GM18858 (cell line): ENCODE data around the gene PLEKHB1.

Experiments
- ATAC-seq: cut with Tn5 transposase; IDR thresholded peaks from one replicate; pipeline ENCODE4 v1.9.1; 2021; ENCODE audit not compliant: unreplicated experiment

The PLEKHB1 gene, protein sequence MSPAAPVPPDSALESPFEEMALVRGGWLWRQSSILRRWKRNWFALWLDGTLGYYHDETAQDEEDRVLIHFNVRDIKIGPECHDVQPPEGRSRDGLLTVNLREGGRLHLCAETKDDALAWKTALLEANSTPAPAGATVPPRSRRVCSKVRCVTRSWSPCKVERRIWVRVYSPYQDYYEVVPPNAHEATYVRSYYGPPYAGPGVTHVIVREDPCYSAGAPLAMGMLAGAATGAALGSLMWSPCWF

DNA sequence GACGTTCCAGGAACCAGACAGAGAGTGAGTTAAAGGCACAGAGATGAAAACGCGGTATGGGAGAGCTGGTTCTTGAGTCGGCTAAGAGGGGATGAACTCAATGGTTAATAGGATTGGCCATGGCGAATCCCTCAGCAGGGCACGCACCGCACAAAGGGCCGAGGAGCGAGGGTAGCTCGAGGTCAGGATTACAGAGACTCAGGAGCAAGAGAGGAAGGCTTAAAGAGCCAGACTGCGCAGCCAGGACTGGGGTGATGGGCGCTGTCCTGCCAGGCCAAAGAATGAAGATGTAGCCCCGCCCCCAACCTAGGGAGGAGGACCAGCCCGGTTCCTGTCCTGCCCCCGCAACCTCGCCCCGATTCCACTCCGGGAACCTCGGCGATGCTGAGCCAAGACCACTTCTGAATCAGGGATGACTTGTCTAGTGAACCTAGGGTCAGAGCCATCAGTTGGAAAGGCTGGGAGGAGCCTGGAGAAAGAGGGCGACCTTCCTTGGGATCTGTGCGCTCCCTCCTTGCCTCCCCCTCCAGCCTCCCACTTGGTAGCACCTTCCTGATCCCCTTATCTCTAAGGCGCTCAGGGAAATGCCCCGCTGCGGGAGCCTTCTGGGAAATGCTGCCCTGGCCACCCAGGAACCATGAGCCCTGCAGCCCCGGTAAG, at the start of gene PLEKHB1:
Gene PLEKHB1, plus strand, starts transcription at position 610 of the 660 bp plus-strand sequence. Its CDS starts 28 bp downstream, at position 638.
- ATAC-seq = no peak

DNA sequence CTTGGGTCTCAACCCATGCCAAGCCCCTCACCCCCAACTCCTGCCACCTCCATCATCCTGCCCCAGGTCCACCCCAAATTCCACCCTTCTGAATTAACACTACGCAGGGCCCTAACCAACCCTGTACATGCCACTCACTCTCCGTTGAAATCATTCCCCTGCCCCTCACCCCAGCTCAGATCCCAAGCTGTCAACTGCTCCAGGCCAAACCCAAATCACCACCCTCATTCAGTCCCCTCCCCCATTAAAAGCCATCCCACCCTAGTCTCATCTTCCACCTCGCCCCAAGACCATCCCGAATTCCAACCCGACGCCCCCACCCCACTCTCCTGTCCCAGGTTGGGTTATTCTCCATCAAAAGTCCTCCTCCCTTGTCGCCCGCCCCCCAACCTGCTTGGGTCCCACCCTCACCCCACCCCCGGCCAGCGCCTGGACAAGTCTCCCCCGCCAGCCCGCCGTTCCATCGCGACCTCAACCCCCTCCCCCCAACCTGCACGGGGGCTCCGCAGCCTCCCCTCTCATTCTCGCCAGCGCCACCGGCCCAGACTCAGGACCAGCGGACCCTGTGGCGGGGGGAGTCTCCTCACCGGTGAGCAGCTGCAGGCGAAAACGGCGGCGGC, 48.9 kb upstream of the PLEKHB1 start:
- no peak for ATAC-seq

DNA sequence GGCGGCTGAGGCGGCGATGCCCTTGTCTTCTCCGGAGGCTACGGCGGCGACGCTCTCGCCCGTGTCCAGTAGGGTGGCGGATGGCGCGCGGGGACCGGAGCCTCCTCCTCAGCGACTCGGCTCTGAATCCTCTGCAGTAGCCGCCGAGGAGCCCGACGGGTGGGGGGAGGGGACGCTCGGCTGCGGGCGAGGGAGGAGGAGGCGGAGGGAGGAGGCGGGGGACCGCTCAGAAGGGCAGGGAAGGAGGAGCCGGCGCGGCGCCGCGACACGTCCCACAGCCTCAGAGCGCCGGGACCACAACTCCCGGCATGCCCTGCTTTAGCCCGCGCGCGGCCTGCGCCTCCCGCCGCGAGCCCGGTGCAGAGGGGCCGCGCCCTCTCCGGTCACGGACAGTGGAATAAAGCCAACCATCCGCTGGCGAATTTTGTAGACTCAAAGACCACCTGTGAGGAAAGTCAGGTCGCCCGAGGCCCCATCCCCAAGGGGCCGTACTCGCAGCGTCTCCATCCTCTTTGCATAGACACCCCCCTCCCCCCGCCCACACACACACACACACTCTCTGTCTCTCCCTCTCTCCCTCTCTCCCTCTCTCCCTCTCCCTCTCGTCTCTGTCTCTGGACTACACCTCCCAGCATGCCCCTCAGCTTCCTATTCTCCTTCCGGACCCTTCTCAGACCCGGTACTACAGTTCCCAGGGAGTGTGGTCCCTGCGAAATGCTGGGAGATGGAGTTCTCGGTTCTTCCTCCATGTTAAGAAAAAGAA, 48.2 kb upstream of the PLEKHB1 start, which contains the start of gene FAM168A:
Gene FAM168A, minus strand, starts transcription at position 157 of the 763 bp plus-strand sequence. CDS start 129,638 bp downstream, outside the sequence.
- peak; percentile 75 for ATAC-seq

DNA sequence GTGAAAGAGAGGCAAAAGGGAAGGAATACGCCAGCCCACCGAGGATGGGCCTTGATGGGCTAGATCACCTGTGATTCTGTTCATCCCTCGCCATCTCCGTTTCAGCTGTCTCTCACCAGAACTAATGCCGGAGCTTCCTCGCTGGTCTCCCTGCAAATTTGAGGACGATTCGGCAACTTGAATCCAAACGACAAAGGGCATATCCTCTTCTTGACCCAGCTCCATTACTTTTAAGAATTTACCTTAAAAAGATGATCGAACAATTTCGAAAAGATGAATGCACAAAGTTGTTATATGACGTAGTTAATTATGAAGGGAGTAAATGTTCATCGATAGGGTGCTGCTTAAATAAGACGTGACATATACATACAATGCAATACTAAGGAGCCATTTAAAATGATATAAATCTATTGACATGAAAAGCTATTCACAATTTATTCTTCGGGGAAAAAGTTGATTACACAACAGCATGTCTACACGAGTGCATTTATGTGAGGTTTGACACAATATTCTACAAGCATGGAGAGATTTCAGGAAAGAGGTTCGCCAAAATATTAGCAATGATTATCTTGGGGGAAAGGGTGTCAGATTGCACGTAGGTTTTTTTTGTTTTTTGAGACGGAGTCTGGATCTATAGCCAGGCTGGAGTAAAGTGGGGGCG, 47.5 kb upstream of the PLEKHB1 start:
- peak; percentile 5 for ATAC-seq

DNA sequence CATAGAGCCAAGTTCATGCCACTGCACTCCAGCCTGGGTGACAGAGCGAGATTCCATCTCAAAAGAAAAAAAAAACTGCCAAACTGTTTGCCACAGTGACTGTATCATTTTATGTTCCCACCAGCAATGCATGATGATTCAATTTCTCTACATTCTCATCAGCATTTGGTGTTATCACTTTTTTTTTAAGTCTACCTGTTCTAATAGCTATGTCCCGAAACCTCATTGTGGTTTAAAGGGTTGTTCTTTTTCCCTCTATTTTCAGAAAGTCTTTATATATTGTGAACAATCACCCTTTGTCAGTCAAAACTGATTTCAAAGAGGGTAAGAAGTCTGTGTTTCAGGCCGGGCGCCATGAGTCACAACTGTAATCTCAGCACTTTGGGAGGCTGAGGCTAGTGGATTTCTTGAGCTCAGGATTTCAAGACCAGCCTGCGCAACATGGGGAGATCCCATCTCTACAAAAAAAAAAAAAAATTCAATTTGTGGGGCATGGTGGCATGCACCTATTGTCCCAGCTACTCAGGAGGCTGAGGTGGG, 33.7 kb upstream of the PLEKHB1 start:
- ATAC-seq = no peak

DNA sequence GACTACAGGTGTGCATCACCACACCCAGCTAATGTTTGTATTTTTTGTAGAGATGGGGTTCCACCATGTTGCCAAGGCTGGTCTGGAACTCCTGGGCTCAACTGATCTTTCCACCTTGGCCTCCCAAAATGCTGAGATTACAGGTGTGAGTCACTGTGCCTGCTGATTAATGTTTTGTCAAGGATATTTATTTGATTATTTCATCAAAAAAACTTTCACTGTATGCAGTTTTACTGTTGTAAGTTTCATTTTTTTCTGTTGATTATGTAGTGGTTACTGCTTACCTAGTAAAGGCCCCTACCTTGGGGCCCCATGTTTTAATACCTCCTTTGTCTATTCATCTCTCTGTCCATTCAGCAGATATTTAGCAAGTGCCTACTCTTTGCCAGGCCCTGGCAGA, 31.8 kb upstream of the PLEKHB1 start:
- no peak for ATAC-seq

DNA sequence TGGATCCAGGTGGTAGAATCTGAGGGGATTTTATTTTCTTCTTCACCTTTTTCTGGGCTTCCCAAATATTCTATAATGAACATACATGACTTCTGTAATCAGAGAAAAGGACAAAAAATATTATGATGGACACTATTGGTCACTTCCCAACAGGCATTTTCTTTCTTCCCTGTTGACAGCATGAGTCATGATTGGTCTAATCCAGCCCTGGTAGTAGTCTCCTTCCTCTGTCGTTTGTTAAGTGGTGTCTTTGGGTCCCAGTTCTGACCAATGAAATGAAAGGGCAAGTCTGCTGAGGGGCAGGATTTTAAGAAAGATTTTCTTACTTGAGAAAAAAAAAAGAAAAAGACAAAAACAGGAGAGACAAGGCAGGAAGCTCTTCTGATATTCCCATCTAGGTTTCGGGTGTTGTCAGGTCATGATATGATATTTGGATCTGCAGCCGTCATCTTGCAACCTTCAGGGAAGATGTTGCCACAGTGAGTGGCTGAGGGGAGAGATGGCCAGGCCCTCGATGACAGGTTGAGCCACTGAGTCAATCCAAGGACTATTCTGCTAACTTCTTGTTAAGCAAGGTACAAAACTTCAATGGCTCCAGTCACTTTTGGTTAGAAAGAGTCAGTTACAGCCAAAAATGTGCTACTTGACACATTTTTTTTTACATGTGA, 23.3 kb upstream of the PLEKHB1 start:
- no peak for ATAC-seq

DNA sequence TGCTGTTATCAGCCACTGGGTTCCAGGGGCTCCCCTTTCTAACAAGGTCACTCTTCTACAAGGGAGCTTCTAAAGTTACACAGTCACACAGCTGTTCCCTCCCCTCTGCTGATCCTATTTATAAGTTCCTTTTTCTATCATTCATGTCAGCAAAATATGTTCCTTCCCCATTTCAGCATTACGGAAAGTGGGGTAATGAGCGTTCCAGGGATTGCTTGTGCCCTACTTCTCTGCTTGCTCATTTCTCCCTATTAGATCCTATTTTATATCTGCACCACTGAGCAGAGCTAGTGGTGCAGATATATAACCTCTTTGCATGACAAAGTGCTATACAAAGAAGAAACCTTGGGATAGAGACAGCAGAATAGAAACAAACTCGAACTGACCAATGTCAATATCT, 22.7 kb upstream of the PLEKHB1 start:
- no peak for ATAC-seq

DNA sequence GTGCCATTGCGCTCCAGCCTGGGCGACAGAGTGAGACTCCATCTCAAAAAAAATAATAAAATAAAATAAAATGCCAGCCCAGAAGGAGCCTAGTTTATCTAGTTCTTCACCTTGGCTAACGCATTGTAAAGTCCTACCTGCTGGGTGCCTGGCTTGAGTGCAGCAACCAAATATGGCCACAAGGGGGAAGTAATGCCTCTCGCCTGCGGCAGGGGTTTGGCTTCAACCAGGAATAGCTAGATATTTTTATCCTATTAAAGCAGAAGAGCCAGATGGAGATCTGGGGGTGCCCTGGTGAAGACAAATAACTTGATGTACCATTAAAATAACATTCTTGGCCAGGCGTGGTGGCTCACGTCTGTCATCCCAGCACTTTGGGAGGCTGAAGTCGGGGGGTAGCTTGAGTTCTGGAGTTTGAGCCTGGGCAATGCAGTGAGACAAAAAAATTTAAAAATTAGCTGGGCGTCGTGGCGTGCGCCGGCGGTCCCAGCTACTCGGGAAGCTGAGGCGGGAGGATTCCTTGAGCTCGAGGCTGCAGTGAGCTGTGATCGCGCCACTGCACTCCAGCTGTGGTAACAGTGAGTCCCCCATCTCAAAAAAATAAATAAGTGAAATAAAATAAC, 20.6 kb upstream of the PLEKHB1 start:
- ATAC-seq = peak; percentile 57

DNA sequence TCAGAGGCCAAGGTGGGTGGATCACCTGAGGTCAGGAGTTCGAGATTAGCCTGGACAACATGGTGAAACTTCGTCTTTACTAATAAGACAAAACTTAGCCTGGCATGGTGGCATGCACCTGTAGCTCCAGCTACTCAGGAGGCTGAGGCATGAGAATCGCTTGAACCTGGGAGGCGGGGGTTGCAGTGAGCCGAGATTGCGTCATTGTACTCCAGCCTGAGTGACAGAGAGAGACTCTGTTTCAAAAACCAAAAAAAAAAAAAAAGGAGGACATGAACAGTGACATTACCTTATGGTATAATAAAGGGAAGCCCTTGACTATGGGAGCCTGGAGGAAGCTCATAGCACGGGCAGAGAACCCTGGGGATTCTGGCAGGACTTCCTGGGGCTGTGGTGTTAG, 16.5 kb upstream of the PLEKHB1 start:
- no peak for ATAC-seq

DNA sequence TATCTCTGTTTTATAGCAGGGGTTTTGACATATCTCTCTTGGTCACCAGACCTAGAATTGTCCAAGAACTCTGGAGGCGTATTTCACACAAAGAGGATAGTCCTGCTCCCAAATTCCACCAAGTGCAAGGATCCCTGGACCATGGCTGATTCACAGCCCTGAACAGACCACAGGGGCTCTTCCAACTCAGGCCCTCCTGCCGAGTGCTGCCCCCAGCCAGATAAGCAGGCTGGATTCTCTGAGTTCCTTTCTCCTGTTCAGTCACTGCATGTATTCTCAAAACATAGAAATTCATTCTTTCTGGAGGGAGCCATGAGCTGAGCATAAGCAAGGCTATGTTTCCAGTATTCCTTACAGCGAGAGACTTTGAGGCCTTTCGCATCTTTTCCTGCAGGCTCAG, 13.4 kb upstream of the PLEKHB1 start:
- no peak for ATAC-seq

DNA sequence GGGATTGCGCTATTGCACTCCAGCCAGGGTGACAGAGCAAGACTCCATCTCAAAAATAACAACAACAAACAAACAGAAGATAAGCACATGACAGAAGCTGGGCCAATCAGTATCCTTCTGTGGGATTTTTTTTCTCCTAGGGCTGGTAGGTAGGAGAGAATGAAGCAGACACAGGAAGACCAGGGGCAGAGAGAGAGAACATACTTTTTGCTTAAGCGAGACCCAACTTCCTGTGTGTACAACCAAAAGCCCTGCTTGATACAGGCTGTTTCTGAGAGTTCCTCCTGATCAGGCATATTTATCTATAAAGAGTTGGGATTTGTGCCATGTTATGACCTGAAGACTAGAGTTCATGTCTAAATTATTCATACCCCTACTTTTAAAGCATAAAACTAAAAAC, 12.4 kb upstream of the PLEKHB1 start:
- no peak for ATAC-seq

DNA sequence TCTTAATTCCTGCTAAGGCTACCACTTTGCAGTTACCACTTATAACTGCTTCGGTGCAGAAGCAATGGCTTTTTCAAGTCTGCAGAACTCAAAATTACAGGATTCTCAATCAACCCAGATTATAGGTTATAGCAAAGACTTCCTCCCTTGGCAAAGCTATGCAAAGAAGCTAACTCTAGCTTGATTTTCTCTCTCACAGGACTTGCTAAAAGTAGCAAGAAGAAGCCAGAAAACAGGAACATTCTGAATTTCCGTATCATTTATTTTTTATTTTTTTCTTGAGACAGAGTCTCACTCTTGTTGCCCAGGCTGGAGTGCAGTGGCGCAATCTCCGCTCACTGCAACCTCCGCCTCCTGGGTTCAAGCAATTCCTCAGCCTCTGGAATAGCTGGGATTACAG, 10.7 kb upstream of the PLEKHB1 start:
- ATAC-seq = no peak

DNA sequence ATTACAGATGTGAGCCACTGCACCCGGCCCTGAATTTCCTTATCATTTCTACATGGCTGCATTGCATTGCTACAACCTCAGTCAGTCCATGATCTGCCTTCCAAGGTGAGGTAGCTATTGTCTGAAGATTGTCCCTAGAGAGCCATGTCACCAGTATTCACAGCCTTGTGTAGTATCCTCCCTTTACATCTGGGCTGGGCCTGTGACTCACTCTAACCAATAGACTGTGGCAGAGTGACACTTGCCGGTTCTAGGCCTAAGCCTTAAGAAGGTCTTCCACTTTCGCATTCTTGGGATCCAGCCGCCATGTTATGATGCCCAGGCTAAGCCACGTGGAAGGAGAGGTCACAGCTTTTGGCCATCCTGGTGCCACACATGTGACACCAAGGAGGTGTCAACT, 10.1 kb upstream of the PLEKHB1 start:
- ATAC-seq = no peak

DNA sequence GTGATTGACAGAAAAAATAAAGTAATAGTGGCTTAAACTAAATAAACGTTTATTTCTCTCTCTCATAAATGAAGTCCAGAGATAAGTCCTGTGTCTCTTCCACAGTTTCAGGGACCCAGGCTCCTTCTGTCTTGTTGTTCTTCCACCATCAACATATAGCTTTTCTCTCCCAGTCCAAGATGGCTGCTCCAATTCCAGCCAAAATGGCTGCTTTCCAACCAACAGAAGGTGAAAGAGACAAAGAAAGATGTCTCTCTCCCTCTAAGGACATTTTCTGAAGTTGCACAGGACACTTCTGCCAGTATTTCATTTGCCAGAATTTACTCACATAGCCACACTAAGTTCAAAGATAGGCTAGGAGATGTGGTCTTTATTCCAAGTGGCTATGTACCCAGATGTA, 9.4 kb upstream of the PLEKHB1 start:
- ATAC-seq = no peak

DNA sequence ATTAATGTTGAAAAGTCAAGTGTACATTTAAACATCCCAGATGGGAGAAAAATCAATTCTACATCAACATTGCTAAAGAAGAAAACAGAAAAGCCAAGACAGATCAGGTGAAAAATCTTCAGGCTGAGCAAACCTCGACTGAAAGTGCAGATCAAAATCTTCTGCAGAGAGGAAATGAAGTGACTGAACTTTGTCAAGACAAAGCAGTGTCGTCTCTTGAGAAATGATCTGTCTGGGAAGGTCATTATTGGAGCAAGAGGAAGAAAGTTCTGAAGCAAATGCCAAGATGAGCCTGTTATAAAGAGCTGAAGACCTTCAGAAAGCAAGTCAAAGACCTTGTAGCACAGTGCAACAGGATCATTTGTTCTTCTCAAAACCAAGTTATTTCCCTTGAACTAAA, 5.8 kb upstream of the PLEKHB1 start:
- no peak for ATAC-seq

DNA sequence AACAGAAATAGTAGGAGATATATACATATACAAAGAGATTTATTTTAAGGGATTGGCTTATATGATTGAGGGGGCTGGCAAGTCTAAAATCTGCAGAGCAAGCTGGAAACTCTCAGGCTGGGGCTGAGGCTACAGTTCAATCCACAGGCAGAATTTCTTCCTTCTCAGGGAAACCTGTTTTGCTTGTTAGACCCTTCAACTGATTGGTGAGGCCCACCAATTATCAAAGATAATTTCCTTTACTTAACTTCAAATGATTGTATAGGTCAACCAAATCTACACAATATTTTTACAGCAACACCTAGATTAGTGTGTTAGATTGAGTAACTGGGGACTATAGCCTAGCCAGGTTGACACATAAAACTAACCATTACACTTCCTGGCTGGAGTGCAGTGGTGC, 4.7 kb upstream of the PLEKHB1 start:
- ATAC-seq = no peak

DNA sequence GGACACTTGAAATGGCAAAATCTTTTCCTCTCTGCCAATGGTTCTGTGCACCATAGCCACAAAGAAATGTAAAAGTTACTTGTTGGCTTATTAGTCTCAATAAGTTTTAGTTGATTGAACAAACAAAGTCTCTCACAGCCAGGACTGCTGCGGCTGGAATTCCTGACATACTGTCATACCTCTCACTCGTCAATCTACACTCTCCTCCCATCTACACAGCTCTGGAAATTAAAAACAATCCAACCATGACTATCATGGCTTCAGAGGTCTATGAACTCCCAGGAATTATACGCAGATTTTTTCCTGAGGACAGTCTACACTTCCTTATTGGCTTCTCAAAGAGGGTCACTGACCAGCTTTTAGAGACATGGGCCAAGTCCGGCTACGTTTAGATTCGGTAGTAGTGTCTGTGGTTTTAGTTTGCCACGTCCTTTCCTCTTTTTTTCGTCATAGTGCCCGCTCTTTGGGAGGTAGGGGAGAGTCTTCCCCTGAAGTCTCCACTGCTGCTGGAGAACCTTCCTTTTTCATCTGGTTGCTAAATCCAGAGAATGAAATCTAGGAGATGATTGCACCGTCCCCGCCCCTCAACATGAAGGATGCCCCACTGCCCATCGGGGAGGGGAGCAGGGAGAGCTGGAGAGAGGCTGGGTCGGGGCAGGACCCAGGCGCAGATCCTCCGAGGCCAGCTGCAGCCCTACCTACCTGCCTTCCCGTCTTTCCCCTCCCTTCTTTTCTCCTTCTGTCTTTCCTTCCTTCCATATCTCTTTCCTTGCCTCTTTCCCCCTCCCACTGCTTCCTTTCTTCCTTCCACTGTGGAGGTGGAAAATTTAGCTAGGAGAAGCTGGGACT, 1.0 kb upstream of the PLEKHB1 start:
- no peak for ATAC-seq
